Activated T-helper 1 cell treated with anti-CD3 and anti-CD28 coated beads, Interleukin-12 subunit alpha, Interleukin-12 subunit beta, Interleukin-2, Interleukin-4 antibody, amounts not matched to agents 30 ng/mL and 10 ng/mL and 1 ng/mL, durations not matched to agents 14 hours and 24 hours and 36 hours (primary cell): ENCODE data around the gene REM1. TPM values are rescaled to one million over a fixed set of nuclear protein-coding genes. Genes with fewer than 3 reads are reported as not detected.
"Not testable (repeated sequence)": the region's sequence is repeated elsewhere in the genome, so short reads cannot be mapped to it uniquely, and the experiment has no call there.

Source experiments
- DNase-seq: peaks from one replicate; pipeline ENCODE4 v3.0.0; 2021; ENCODE audit warnings: low spot score
- H3K27ac Mint-ChIP-seq: one replicate; pipeline ENCODE4 v1.8.0; 2021; ENCODE audit warnings: mild to moderate bottlenecking, mixed read lengths
- H3K27me3 Mint-ChIP-seq: one replicate; pipeline ENCODE4 v1.8.0; 2022; ENCODE audit warnings: mild to moderate bottlenecking, moderate library complexity, mixed read lengths; ENCODE audit not compliant: insufficient read depth
- H3K36me3 Mint-ChIP-seq: one replicate; pipeline ENCODE4 v1.8.0; 2021; ENCODE audit warnings: low read depth, mixed read lengths
- H3K4me1 Mint-ChIP-seq: one replicate; pipeline ENCODE4 v1.8.0; 2021; ENCODE audit warnings: low read depth, mixed read lengths
- H3K4me3 Mint-ChIP-seq: one replicate; pipeline ENCODE4 v1.8.0; 2021; ENCODE audit warnings: mild to moderate bottlenecking, moderate library complexity, mixed read lengths
- H3K9me3 Mint-ChIP-seq: one replicate; pipeline ENCODE4 v1.8.0; 2021; ENCODE audit warnings: mixed read lengths
- intact Hi-C: fragments of 100-400 bp; cut with micrococcal nuclease; formaldehyde crosslinking; loops from one replicate; pipeline ENCODE4 v1.15.1; 2024
- total RNA-seq: library from RNA; stranded (reverse); gene quantifications from 2 replicates; pipeline ENCODE4 v1.2.3, GENCODE V29; 2022

REM1 gene
- not detected in 2 replicates for total RNA-seq

GRCh38 chr20:31474758-31475427, at the start of gene REM1, which contains the start of gene DEFB124:
Gene REM1, plus strand, starts transcription at chr20:31475288. Its CDS starts 1,158 bp downstream, at chr20:31476446.
Gene DEFB124, minus strand, starts transcription at chr20:31475127. Its CDS starts 2,114 bp downstream, at chr20:31473013.
- Mint-ChIP-seq H3K9me3 (no peaks in the 10 kb centered on the region), H3K4me1 (peaks cover 14% of the 10 kb centered on the region), H3K36me3 (peaks cover 2% of the 10 kb centered on the region), H3K27ac (no peak within 1 kb of the TSS), H3K4me3 (peak within 1 kb of the TSS; percentile 33), H3K27me3 (peaks cover 33% of the 10 kb centered on the region)
- intact Hi-C loops, result no loop called here
- no peak for DNase-seq

GRCh38 chr20:31425797-31426196, 49.3 kb upstream of the REM1 start:
- peaks cover 3% of the 10 kb centered on the region for H3K27me3 Mint-ChIP-seq
- no peaks in the 10 kb centered on the region for H3K4me1 Mint-ChIP-seq
- no peak overlapping the region for H3K4me3 Mint-ChIP-seq
- H3K9me3 Mint-ChIP-seq, result no peaks in the 10 kb centered on the region
- H3K36me3 Mint-ChIP-seq, result no peaks in the 10 kb centered on the region
- no peak overlapping the region for H3K27ac Mint-ChIP-seq
- no peak for DNase-seq
- intact Hi-C loops, result no loop called here

- intact Hi-C loops, H3K4me1 Mint-ChIP-seq, H3K9me3 Mint-ChIP-seq, DNase-seq, H3K27me3 Mint-ChIP-seq, H3K27ac Mint-ChIP-seq, H3K4me3 Mint-ChIP-seq, H3K36me3 Mint-ChIP-seq: not testable (repeated sequence)
These were observed 48.1 kb upstream of the REM1 start for GRCh38 chr20:31426891-31427551.

GRCh38 chr20:31427576-31427975, 47.5 kb upstream of the REM1 start:
- H3K4me3 Mint-ChIP-seq, DNase-seq, H3K9me3 Mint-ChIP-seq, H3K36me3 Mint-ChIP-seq, H3K27ac Mint-ChIP-seq, intact Hi-C loops, H3K4me1 Mint-ChIP-seq, H3K27me3 Mint-ChIP-seq: not testable (repeated sequence)

GRCh38 chr20:31430568-31431115, 44.4 kb upstream of the REM1 start:
- no peak for DNase-seq
- intact Hi-C loops, result no loop called here
- Mint-ChIP-seq H3K27ac (no peak overlapping the region), H3K27me3 (peaks cover 4% of the 10 kb centered on the region), H3K9me3 (no peaks in the 10 kb centered on the region), H3K4me3 (no peak overlapping the region), H3K36me3 (no peaks in the 10 kb centered on the region), H3K4me1 (no peaks in the 10 kb centered on the region)

- H3K4me1 Mint-ChIP-seq, result no peaks in the 10 kb centered on the region
- no peak for DNase-seq
- peaks cover 8% of the 10 kb centered on the region for H3K27me3 Mint-ChIP-seq
- no peak within 1 kb of the TSS for H3K27ac Mint-ChIP-seq
- no peaks in the 10 kb centered on the region for H3K9me3 Mint-ChIP-seq
- no peak within 1 kb of the TSS for H3K4me3 Mint-ChIP-seq
- intact Hi-C loops, result no loop called here
- H3K36me3 Mint-ChIP-seq, result no peaks in the 10 kb centered on the region
These were observed 35.0 kb upstream of the REM1 start, which contains the start of gene DEFB123 for GRCh38 chr20:31440012-31440659. Gene DEFB123, plus strand, starts transcription at chr20:31440632. Its CDS starts 67 bp downstream, at chr20:31440699.

- Mint-ChIP-seq H3K4me1 (no peaks in the 10 kb centered on the region), H3K27me3 (peaks cover 7% of the 10 kb centered on the region), H3K36me3 (no peaks in the 10 kb centered on the region), H3K27ac (no peak overlapping the region), H3K4me3 (no peak overlapping the region), H3K9me3 (no peaks in the 10 kb centered on the region)
- intact Hi-C loops, result no loop called here
- no peak for DNase-seq
These were observed 28.8 kb upstream of the REM1 start for GRCh38 chr20:31446084-31446819.

GRCh38 chr20:31449511-31450414, 25.3 kb upstream of the REM1 start:
- Mint-ChIP-seq H3K9me3 (no peaks in the 10 kb centered on the region), H3K36me3 (no peaks in the 10 kb centered on the region)

GRCh38 chr20:31452575-31452974, 22.5 kb upstream of the REM1 start:
- no peak overlapping the region for H3K27ac Mint-ChIP-seq
- intact Hi-C loops, result no loop called here
- H3K4me3 Mint-ChIP-seq, result no peak overlapping the region
- H3K4me1 Mint-ChIP-seq, result no peaks in the 10 kb centered on the region
- no peaks in the 10 kb centered on the region for H3K9me3 Mint-ChIP-seq
- no peak for DNase-seq
- no peaks in the 10 kb centered on the region for H3K36me3 Mint-ChIP-seq
- H3K27me3 Mint-ChIP-seq, result no peaks in the 10 kb centered on the region

More at GRCh38 chr20:31449511-31450414, 25.3 kb upstream of the REM1 start:
- Mint-ChIP-seq H3K27me3 (peaks cover 4% of the 10 kb centered on the region), H3K4me3 (no peak overlapping the region), H3K27ac (no peak overlapping the region), H3K4me1 (no peaks in the 10 kb centered on the region)
- DNase-seq, result no peak
- intact Hi-C loops, result no loop called here

- no peak overlapping the region for H3K27ac Mint-ChIP-seq
- H3K4me1 Mint-ChIP-seq, result no peaks in the 10 kb centered on the region
- intact Hi-C loops, result no loop called here
- H3K4me3 Mint-ChIP-seq, result no peak overlapping the region
- H3K9me3 Mint-ChIP-seq, result no peaks in the 10 kb centered on the region
- H3K36me3 Mint-ChIP-seq, result no peaks in the 10 kb centered on the region
- DNase-seq, result no peak
- peaks cover 7% of the 10 kb centered on the region for H3K27me3 Mint-ChIP-seq
These were observed 20.7 kb upstream of the REM1 start for GRCh38 chr20:31454361-31454760.

GRCh38 chr20:31470946-31471345, 4.1 kb upstream of the REM1 start:
- H3K36me3 Mint-ChIP-seq, H3K4me3 Mint-ChIP-seq, H3K27ac Mint-ChIP-seq, DNase-seq, intact Hi-C loops, H3K9me3 Mint-ChIP-seq: not testable (repeated sequence)
- Mint-ChIP-seq H3K4me1 (peaks cover 14% of the 10 kb centered on the region), H3K27me3 (peaks cover 21% of the 10 kb centered on the region)
